MCF 10A (cell line): ENCODE data around the gene LIG1. TPM values are rescaled to one million over a fixed set of nuclear protein-coding genes. Genes with fewer than 3 reads are reported as not detected.
A peak's percentile ranks its signal among the peaks of the same experiment; 100 is the strongest.

ENCODE experiments used
- BruUV-seq: library from RNA; stranded (reverse); fragments of 400-500 nt; replicated peaks from 2 replicates; lab custom pipeline; 2021; lab: Mats Ljungman, UMichigan
- CTCF ChIA-PET: fragments of 300-600 bp; sonication (Branson Sonifier 250); formaldehyde crosslinking; extraction: SDS; loops from one replicate; lab custom pipeline; 2021; ENCODE audit warnings: antibody characterized with exemption, inconsistent platforms; lab: Yijun Ruan, JAX
- POLR2A ChIA-PET: fragments of 300-600, 350-650 bp; sonication (Branson Sonifier 250); formaldehyde crosslinking; extraction: SDS; loops from one replicate; lab custom pipeline; 2020; ENCODE audit warnings: antibody characterized with exemption, inconsistent platforms; lab: Yijun Ruan, JAX
- DNase-seq: peaks from one replicate; pipeline ENCODE4 v3.0.0-alpha.2; 2018; ENCODE audit not compliant: unreplicated experiment
- H3K27ac Mint-ChIP-seq: one replicate; pipeline ENCODE4 v1.8.0; 2022; ENCODE audit warnings: mild to moderate bottlenecking, low read depth, mixed read lengths; ENCODE audit not compliant: unreplicated experiment
- H3K27me3 Mint-ChIP-seq: one replicate; pipeline ENCODE4 v1.8.0; 2022; ENCODE audit warnings: mixed read lengths; ENCODE audit not compliant: insufficient read depth, unreplicated experiment
- H3K36me3 Mint-ChIP-seq: one replicate; pipeline ENCODE4 v1.8.0; 2022; ENCODE audit warnings: mild to moderate bottlenecking, moderate library complexity, mixed read lengths; ENCODE audit not compliant: insufficient read depth, unreplicated experiment
- H3K4me1 Mint-ChIP-seq: one replicate; pipeline ENCODE4 v1.8.0; 2022; ENCODE audit warnings: mixed read lengths; ENCODE audit not compliant: insufficient read depth, unreplicated experiment
- H3K4me3 Mint-ChIP-seq: one replicate; pipeline ENCODE4 v1.8.0; 2022; ENCODE audit warnings: mild to moderate bottlenecking, moderate library complexity, mixed read lengths; ENCODE audit not compliant: unreplicated experiment
- H3K9me3 Mint-ChIP-seq: one replicate; pipeline ENCODE4 v1.8.0; 2022; ENCODE audit warnings: mixed read lengths; ENCODE audit not compliant: unreplicated experiment
- CTCF ChIP-seq: fragments of 200-600 bp; IDR thresholded peaks from one replicate; pipeline ENCODE4 v1.8.0; 2022; ENCODE audit warnings: antibody characterized with exemption, mild to moderate bottlenecking; ENCODE audit not compliant: unreplicated experiment
- intact Hi-C: fragments of 100-400 bp; cut with micrococcal nuclease; formaldehyde crosslinking; loops from 2 replicates; pipeline ENCODE4 v1.14.1; 2022
- total RNA-seq: library from RNA; stranded (reverse); gene quantifications from 2 replicates; pipeline ENCODE4 v1.2.3, GENCODE V29; 2022

LIG1 gene
- total RNA-seq, 1 experiment from 2014 or later: 14.6 TPM

- peak; percentile 87 for DNase-seq
- TF ChIP-seq CTCF: no peak
- H3K4me1 Mint-ChIP-seq: no peaks in the 10 kb centered on the region
- H3K27me3 Mint-ChIP-seq: peaks cover 14% of the 10 kb centered on the region
- peaks cover 16% of the 10 kb centered on the region for H3K36me3 Mint-ChIP-seq
- CTCF ChIA-PET: interaction anchor here (0.6 to 6.9 kb wide), 7 partner anchors 9 to 155 kb away, joined by 3 to 66 read pairs (median 4); no protein-coding TSS in a partner anchor
- no peaks in the 10 kb centered on the region for H3K9me3 Mint-ChIP-seq
- peak within 1 kb of the TSS; percentile 69 for H3K4me3 Mint-ChIP-seq
- TSS peak; percentile 85 for BruUV-seq
- H3K27ac Mint-ChIP-seq: peak within 1 kb of the TSS; percentile 71
- POLR2A ChIA-PET: interaction anchor here (1.0 to 2.2 kb wide), 7 partner anchors 9 to 94 kb away, joined by 3 to 6 read pairs (median 4); no protein-coding TSS in a partner anchor
- intact Hi-C loops: no loop called here
Measured at GRCh38 chr19:48110350-48110966, 59.7 kb downstream of the LIG1 start, which contains the start of gene PLA2G4C. TSS of gene PLA2G4C (minus strand) at chr19:48110817. CDS start at chr19:48106529, 4,288 bp downstream.

- TF ChIP-seq CTCF: no peak
- peaks cover 14% of the 10 kb centered on the region for H3K27me3 Mint-ChIP-seq
- intact Hi-C loops: no loop called here
- no peak overlapping the region for H3K27ac Mint-ChIP-seq
- BruUV-seq: no TSS peak
- ChIA-PET CTCF (interaction anchor here (0.6 to 6.9 kb wide), 9 partner anchors 8 to 149 kb away, joined by 3 to 66 read pairs (median 4); no protein-coding TSS in a partner anchor), POLR2A (interaction anchor here (0.6 to 2.2 kb wide), 2 partner anchors 8 to 108 kb away, joined by 3 to 6 read pairs; no protein-coding TSS in a partner anchor)
- H3K4me1 Mint-ChIP-seq: no peaks in the 10 kb centered on the region
- DNase-seq: no peak
- no peaks in the 10 kb centered on the region for H3K9me3 Mint-ChIP-seq
- no peak overlapping the region for H3K4me3 Mint-ChIP-seq
- H3K36me3 Mint-ChIP-seq: peaks cover 8% of the 10 kb centered on the region
Measured at GRCh38 chr19:48108997-48109782, 61.0 kb downstream of the LIG1 start.

GRCh38 chr19:48103922-48104321 is 66.2 kb downstream of the LIG1 start:
- no TSS peak for BruUV-seq
- ChIA-PET POLR2A (interaction anchor here (0.8 to 1.6 kb wide), 2 partner anchors 14 to 100 kb away, joined by 3 to 5 read pairs; no protein-coding TSS in a partner anchor), CTCF (interaction anchor here (0.7 to 1.9 kb wide), 3 partner anchors 21 to 140 kb away, joined by 3 to 8 read pairs (median 3); no protein-coding TSS in a partner anchor)
- intact Hi-C loops: no loop called here
- Mint-ChIP-seq H3K27ac (no peak overlapping the region), H3K36me3 (no peaks in the 10 kb centered on the region), H3K4me1 (no peaks in the 10 kb centered on the region), H3K4me3 (no peak overlapping the region), H3K9me3 (no peaks in the 10 kb centered on the region), H3K27me3 (peaks cover 14% of the 10 kb centered on the region)
- TF ChIP-seq CTCF: no peak
- DNase-seq: no peak
